AG10803 (cell line): Measurements from ENCODE around the gene RCCD1.

Experiments
- DNase-seq: peaks from one replicate; pipeline ENCODE4 v3.0.0; 2010; ENCODE audit warnings: low read depth
- H3K4me3 ChIP-seq: 2 replicates; pipeline ENCODE4 v1.5.1; 2011; ENCODE audit warnings: mild to moderate bottlenecking, low read length, control low read depth
- CTCF ChIP-seq: conservative IDR thresholded peaks from 2 replicates; pipeline ENCODE4 v1.5.1; 2011; ENCODE audit warnings: mild to moderate bottlenecking, low read length, control low read depth, inconsistent platforms

RCCD1 gene

DNA sequence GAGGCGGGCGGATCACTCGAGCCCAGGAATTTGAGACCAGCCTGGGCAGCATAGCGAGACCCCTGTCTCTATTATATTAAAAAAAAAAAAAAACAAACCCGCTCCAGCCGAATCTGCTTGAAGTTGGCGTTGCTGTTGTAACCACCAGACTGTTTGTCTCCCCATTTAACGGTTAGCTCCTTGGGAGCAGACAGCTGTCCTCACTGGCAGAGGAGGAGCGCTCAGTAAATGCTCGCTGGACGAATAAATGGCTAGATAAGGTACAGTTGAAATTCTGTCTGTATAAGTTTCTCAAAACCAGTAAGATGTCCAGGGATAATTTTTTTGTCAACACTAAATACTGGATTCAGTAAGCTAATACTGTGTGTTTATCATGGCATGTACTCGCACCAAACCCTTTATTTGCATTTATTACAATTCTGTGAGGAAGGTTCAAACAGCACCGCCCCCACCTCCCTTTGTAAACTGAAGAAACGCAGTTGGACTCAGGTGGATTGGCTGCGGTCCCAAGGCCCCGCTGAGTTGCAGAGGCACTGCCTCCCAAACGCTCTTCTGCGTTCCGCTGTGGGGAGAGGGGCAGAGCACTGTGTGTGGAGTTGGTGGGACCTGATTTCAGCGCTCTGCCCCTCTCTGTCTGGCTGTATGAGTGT, 1.1 kb downstream of the RCCD1 start:
- H3K4me3 ChIP-seq, result no peak overlapping the region
- DNase-seq, result no peak
- TF ChIP-seq CTCF, result no peak

- peak; percentile 65 for DNase-seq
- peak; percentile 44 for TF ChIP-seq CTCF
These were observed 1.8 kb downstream of the RCCD1 start for GRCh38 chr15:90956274-90957030.

DNA sequence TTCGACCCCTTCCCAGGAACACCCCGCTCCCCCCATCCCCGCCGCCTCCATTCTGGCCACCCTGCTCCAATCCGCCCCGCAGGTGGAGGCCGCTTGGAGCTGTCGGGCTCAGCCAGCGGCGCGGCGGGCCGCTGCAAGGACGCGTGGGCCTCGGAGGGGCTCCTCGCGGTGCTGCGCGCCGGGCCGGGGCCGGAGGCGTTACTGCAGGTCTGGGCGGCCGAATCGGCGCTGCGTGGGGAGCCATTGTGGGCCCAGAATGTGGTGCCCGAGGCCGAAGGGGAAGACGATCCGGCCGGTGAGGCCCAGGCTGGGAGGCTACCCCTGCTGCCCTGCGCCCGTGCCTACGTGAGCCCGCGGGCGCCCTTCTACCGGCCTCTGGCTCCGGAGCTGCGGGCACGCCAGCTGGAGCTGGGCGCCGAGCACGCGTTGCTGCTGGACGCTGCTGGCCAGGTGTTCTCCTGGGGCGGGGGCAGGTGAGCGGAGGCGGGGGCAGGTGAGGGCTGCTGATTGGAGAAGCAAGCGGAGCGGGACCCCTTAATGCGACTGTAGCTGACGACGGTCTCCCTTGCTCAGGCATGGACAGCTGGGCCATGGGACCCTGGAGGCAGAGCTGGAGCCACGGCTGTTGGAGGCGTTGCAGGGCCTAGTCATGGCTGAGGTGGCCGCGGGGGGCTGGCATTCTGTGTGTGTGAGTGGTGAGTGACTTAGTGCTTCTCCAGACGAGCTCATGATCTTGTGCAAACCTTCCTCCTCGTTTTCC, 2.5 kb downstream of the RCCD1 start:
- peak overlapping the region; percentile 68 for H3K4me3 ChIP-seq
- DNase-seq, result peak; percentile 25
- TF ChIP-seq CTCF, result no peak

More at GRCh38 chr15:90956274-90957030, 1.8 kb downstream of the RCCD1 start:
- peak overlapping the region; percentile 68 for H3K4me3 ChIP-seq

- DNase-seq, result no peak
- no peak for TF ChIP-seq CTCF
- H3K4me3 ChIP-seq, result peak overlapping the region; percentile 68
These were observed 3.1 kb downstream of the RCCD1 start for GRCh38 chr15:90957791-90958190.

GRCh38 chr15:90959028-90959595, 4.4 kb downstream of the RCCD1 start:
- TF ChIP-seq CTCF, result no peak
- no peak overlapping the region for H3K4me3 ChIP-seq
- DNase-seq, result no peak

DNA sequence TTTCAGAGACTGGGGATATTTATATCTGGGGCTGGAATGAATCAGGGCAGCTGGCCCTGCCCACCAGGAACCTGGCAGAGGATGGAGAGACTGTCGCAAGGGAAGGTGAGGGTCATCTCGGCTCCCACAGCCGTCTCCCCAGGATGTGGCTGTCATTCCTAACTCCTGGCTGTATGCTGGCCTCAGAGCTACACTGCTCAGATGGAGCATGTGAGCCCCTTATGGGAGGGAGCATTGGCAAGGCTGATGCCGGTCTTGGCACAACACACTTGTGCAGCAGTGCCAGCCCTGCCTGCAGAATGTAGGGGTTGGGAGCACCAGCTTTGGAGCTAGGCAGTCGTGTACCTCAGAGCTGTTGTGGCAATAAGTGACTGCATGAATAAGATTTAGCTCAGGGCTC, 5.2 kb downstream of the RCCD1 start:
- no peak overlapping the region for H3K4me3 ChIP-seq
- DNase-seq, result peak; percentile 83
- TF ChIP-seq CTCF, result no peak
